Calu3 (cell line): ENCODE measurements around the gene ARVCF. TPM values are rescaled to one million over a fixed set of nuclear protein-coding genes. Genes with fewer than 3 reads are reported as not detected.

Source experiments
- BruUV-seq: library from RNA; stranded (reverse); fragments of 400-500 nt; replicated peaks from 2 replicates; lab custom pipeline; 2021; lab: Mats Ljungman, UMichigan
- CTCF ChIA-PET: fragments of 300-600 bp; sonication (Branson Sonifier 250); formaldehyde crosslinking; loops from one replicate; lab custom pipeline; 2022; ENCODE audit warnings: antibody characterized with exemption; lab: Charles Lee
- DNase-seq: peaks from one replicate; pipeline ENCODE4 v3.0.0; 2022
- H3K27ac Mint-ChIP-seq: one replicate; pipeline ENCODE4 v1.8.0; 2022; ENCODE audit warnings: mixed read lengths; ENCODE audit not compliant: unreplicated experiment
- H3K27me3 Mint-ChIP-seq: one replicate; pipeline ENCODE4 v1.8.0; 2022; ENCODE audit warnings: mixed read lengths; ENCODE audit not compliant: unreplicated experiment
- H3K36me3 Mint-ChIP-seq: one replicate; pipeline ENCODE4 v1.8.0; 2022; ENCODE audit warnings: mild to moderate bottlenecking, moderate library complexity, mixed read lengths; ENCODE audit not compliant: insufficient read depth, unreplicated experiment
- H3K4me1 Mint-ChIP-seq: one replicate; pipeline ENCODE4 v1.8.0; 2022; ENCODE audit warnings: mild to moderate bottlenecking, low read depth, mixed read lengths; ENCODE audit not compliant: unreplicated experiment
- H3K4me3 Mint-ChIP-seq: one replicate; pipeline ENCODE4 v1.8.0; 2022; ENCODE audit warnings: mild to moderate bottlenecking, low read depth, moderate library complexity, mixed read lengths; ENCODE audit not compliant: unreplicated experiment
- H3K9me3 Mint-ChIP-seq: one replicate; pipeline ENCODE4 v1.8.0; 2022; ENCODE audit warnings: low read depth, mixed read lengths; ENCODE audit not compliant: unreplicated experiment
- CTCF ChIP-seq: fragments of 200-600 bp; IDR thresholded peaks from one replicate; pipeline ENCODE4 v1.8.0; 2022; ENCODE audit warnings: antibody characterized with exemption; ENCODE audit not compliant: unreplicated experiment
- intact Hi-C: fragments of 100-400 bp; cut with micrococcal nuclease; formaldehyde crosslinking; loops from one replicate; pipeline ENCODE4 v1.10.0; 2022; ENCODE audit not compliant: unreplicated experiment
- total RNA-seq: library from RNA; stranded (reverse); gene quantifications from 2 replicates; pipeline ENCODE4 v1.2.3, GENCODE V29; 2022

Gene ARVCF
- total RNA-seq, 1 experiment from 2014 or later: 19.7 TPM

GRCh38 chr22:20002128-20002527, 14.5 kb downstream of the ARVCF start:
- TF ChIP-seq CTCF: no peak
- H3K27me3 Mint-ChIP-seq: no peaks in the 10 kb centered on the region
- no peak overlapping the region for H3K4me3 Mint-ChIP-seq
- CTCF ChIA-PET: no interaction called here
- no peaks in the 10 kb centered on the region for H3K4me1 Mint-ChIP-seq
- intact Hi-C loops: no loop called here
- H3K9me3 Mint-ChIP-seq: peaks cover 10% of the 10 kb centered on the region
- BruUV-seq: no TSS peak
- peaks cover 5% of the 10 kb centered on the region for H3K36me3 Mint-ChIP-seq
- H3K27ac Mint-ChIP-seq: no peak overlapping the region
- no peak for DNase-seq

- no peaks in the 10 kb centered on the region for H3K4me1 Mint-ChIP-seq
- intact Hi-C loops: no loop called here
- no peaks in the 10 kb centered on the region for H3K27me3 Mint-ChIP-seq
- DNase-seq: no peak
- H3K4me3 Mint-ChIP-seq: no peak overlapping the region
- peaks cover 5% of the 10 kb centered on the region for H3K36me3 Mint-ChIP-seq
- CTCF ChIA-PET: no interaction called here
- no TSS peak for BruUV-seq
- peaks cover 10% of the 10 kb centered on the region for H3K9me3 Mint-ChIP-seq
- TF ChIP-seq CTCF: no peak
- H3K27ac Mint-ChIP-seq: no peak overlapping the region
Measured at GRCh38 chr22:20001082-20001638, 15.5 kb downstream of the ARVCF start.

GRCh38 chr22:20000246-20001081, 16.2 kb downstream of the ARVCF start:
- no peak for TF ChIP-seq CTCF
- intact Hi-C loops: no loop called here
- H3K27ac Mint-ChIP-seq: no peak overlapping the region
- H3K4me3 Mint-ChIP-seq: no peak overlapping the region
- no TSS peak for BruUV-seq
- H3K36me3 Mint-ChIP-seq: no peaks in the 10 kb centered on the region
- H3K4me1 Mint-ChIP-seq: no peaks in the 10 kb centered on the region
- CTCF ChIA-PET: no interaction called here
- no peak for DNase-seq
- peaks cover 10% of the 10 kb centered on the region for H3K9me3 Mint-ChIP-seq
- no peaks in the 10 kb centered on the region for H3K27me3 Mint-ChIP-seq

GRCh38 chr22:19998991-19999820, 17.4 kb downstream of the ARVCF start:
- no TSS peak for BruUV-seq
- Mint-ChIP-seq H3K4me1 (no peaks in the 10 kb centered on the region), H3K27me3 (no peaks in the 10 kb centered on the region), H3K9me3 (peaks cover 7% of the 10 kb centered on the region), H3K36me3 (no peaks in the 10 kb centered on the region), H3K4me3 (no peak overlapping the region), H3K27ac (no peak overlapping the region)
- intact Hi-C loops: no loop called here
- no peak for TF ChIP-seq CTCF
- DNase-seq: no peak
- CTCF ChIA-PET: interaction anchor here (0.7 kb wide), 1 partner anchor 9 kb away, joined by 8 read pairs; no protein-coding TSS in a partner anchor
